Epithelial cell of esophagus (primary cell): ENCODE measurements around the gene B3GAT1.

ENCODE experiments used
- DNase-seq: peaks from one replicate; pipeline ENCODE4 v3.0.0; 2010; ENCODE audit warnings: low read depth
- H3K4me3 ChIP-seq: 2 replicates; pipeline ENCODE4 v1.5.1; 2011; ENCODE audit warnings: mild to moderate bottlenecking, low read length, control low read depth
- TF ChIP-seq, protein P1 (sequence below): IDR thresholded peaks from 2 replicates; pipeline ENCODE4 v1.5.1; 2011; ENCODE audit warnings: low read depth, mild to moderate bottlenecking, low read length, control low read depth, inconsistent platforms; ENCODE audit not compliant: insufficient read depth; ENCODE audit errors: missing control alignments

B3GAT1 gene

GRCh38 chr11:134366254-134366653 is 45.8 kb downstream of the B3GAT1 start:
- DNase-seq, result no peak
- TF ChIP-seq, protein P1, sequence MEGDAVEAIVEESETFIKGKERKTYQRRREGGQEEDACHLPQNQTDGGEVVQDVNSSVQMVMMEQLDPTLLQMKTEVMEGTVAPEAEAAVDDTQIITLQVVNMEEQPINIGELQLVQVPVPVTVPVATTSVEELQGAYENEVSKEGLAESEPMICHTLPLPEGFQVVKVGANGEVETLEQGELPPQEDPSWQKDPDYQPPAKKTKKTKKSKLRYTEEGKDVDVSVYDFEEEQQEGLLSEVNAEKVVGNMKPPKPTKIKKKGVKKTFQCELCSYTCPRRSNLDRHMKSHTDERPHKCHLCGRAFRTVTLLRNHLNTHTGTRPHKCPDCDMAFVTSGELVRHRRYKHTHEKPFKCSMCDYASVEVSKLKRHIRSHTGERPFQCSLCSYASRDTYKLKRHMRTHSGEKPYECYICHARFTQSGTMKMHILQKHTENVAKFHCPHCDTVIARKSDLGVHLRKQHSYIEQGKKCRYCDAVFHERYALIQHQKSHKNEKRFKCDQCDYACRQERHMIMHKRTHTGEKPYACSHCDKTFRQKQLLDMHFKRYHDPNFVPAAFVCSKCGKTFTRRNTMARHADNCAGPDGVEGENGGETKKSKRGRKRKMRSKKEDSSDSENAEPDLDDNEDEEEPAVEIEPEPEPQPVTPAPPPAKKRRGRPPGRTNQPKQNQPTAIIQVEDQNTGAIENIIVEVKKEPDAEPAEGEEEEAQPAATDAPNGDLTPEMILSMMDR, result no peak
- no peak overlapping the region for H3K4me3 ChIP-seq

DNA sequence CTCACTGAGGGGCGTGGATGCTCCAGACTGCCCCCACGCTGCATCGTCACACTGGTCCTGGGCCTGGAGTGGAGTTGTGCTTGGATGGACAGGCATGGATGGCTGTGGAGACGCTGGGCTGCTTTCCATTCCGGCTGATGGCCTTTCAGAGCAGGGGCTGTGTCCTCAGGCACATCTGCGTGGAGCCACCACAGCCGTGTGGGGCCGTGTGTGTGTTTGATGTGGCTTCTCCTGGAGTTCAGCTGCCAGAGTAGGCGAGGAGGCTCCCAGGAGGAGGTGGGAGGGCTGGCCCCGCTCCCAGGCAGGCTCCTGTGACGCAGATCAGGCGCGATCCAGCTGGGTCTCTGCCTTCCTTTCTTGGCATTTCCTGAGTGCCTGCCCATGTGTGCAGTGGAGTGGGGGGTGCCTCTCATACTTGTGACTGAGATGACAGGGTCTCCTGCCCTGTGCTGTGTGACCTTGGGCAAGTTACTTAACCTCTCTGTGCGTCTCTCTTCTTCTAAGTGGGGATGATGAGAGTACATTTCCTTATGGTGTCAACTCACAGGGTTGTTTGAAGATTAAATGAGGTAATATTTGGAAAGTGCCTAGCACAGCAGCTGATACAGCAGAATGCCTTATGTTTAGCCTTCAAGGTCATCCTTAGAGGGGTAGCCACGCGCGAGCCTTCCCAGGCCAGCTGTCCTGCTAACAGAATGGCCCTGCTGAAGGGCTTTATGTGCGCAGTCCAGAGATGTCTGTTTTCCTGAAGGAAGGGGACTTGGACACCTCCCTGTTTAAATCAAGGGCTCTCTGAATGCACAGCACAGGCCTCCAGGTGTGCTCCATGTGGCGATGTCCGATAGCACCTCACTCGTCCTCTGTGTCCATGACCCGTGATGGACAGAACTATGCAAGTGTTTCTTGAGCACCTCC is 46.8 kb downstream of the B3GAT1 start:
- no peak for DNase-seq
- no peak overlapping the region for H3K4me3 ChIP-seq
- TF ChIP-seq, protein P1, result no peak

DNA sequence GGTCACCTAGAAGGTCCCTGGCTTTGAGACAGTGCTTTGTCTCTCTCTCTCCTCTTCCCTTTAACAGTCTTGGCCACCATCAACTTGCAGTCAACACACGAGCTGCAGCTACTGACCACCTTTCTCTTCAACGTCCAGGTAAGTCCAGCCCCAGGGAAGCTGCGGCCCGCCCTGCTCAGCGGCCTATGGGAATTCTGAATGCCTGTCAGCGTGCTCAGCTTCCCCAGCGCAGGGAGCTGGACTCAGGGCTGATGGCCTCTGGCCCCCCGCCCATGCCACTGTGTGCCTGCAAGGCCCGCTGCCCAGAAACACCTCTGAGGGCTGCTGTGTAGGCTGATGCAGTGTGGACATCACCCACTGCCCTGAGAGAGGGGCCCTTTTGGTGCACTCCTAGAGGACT is 47.8 kb downstream of the B3GAT1 start:
- DNase-seq, result no peak
- no peak overlapping the region for H3K4me3 ChIP-seq
- TF ChIP-seq, protein P1, result no peak

GRCh38 chr11:134363592-134363991 is 48.5 kb downstream of the B3GAT1 start:
- H3K4me3 ChIP-seq, result no peak overlapping the region
- no peak for DNase-seq
- TF ChIP-seq, protein P1, result no peak

DNA sequence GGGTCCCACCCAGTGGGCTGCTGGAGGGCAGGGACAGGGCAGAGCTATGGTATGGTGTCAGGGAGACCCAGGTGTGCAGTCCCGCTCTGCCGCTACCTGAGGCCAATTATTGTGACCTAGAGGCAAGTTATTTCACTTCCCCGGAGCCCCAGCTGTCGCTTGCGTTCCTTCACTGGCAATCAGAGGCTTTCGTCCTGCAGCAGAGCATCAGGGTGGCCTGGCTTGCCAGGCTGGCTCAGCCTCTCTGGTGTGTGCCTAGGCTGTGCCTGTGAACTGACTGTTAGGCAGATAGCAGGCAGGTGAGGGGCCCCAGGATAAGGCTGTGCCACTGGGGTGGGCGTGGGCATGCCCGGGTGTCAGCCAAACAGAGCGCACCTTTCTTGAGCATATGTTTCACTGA is 48.9 kb downstream of the B3GAT1 start:
- TF ChIP-seq, protein P1, result no peak
- no peak for DNase-seq

DNA sequence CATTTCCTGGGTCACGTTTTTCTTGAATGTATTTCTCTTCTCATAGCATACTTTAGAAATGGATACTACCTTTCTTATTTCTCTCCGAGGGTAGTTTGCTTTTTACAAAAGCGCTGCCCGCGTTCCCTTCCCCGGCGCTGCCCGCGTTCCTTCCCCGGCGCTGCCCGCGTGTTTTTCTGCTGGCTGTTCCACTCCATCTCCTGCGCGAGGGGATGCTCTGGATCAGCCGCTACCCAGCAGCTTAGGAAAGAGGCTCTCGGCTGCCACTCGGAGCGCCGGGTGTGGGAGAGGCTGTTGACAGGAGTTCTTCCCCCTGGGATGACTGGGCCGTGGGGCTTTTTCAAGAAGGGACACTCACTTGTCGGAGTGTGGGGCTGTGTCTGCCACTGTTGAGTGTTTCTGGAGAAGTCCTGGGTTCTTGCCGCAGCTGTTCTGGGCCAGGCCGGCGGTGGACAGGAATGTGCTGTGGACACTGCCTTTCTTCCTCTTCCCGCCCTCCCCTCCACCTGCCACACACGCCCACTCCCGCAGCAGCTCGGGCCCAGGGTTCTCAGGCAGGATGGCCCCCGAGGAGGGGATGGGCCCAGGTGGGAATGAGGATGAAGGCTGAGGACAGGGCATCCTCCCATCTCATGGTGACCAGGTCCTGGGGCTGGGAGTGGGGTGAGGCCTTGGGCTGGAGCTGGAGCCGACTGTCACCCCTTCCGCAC is 49.7 kb downstream of the B3GAT1 start:
- no peak for DNase-seq
- no peak overlapping the region for H3K4me3 ChIP-seq
- TF ChIP-seq, protein P1, result no peak

More for the DNA sequence above, 48.9 kb downstream of the B3GAT1 start:
- H3K4me3 ChIP-seq, result no peak overlapping the region
